GM23338 (cell line): ENCODE data around the gene AKR1D1. TPM values are rescaled to one million over a fixed set of nuclear protein-coding genes. Genes with fewer than 3 reads are reported as not detected.

Source experiments
- ATAC-seq: fragments of 200-7000 bp; cut with Tn5 transposase; 3 replicates; pipeline ENCODE4 v1.9.1; 2020
- DNase-seq: peaks from one replicate; pipeline ENCODE4 v3.0.0-alpha.2; 2015; ENCODE audit warnings: low spot score
- H2AFZ ChIP-seq: fragments of 200-600 bp; sonication (generic); 2 replicates; pipeline ENCODE4 v1.8.0; 2016; ENCODE audit warnings: antibody characterized with exemption, mild to moderate bottlenecking, moderate library complexity
- H3F3A ChIP-seq: fragments of 200-600 bp; sonication (generic); replicated peaks from 2 replicates; pipeline ENCODE4 v1.8.0; 2017; ENCODE audit warnings: antibody characterized with exemption, mixed run types, low read depth
- H3K27ac ChIP-seq: fragments of 200-600 bp; sonication (generic); 2 replicates; pipeline ENCODE4 v1.6.1; 2016; ENCODE audit warnings: low read depth
- H3K27me3 ChIP-seq: fragments of 200-600 bp; sonication (generic); 2 replicates; pipeline ENCODE4 v1.8.0; 2016; ENCODE audit warnings: mild to moderate bottlenecking, mixed run types, moderate library complexity; ENCODE audit not compliant: insufficient read depth
- H3K36me3 ChIP-seq: fragments of 200-600 bp; sonication (generic); 2 replicates; pipeline ENCODE4 v1.8.0; 2016; ENCODE audit warnings: mild to moderate bottlenecking; ENCODE audit not compliant: insufficient read depth
- H3K4me1 ChIP-seq: fragments of 200-600 bp; sonication (generic); 2 replicates; pipeline ENCODE4 v1.8.0; 2016; ENCODE audit warnings: mild to moderate bottlenecking, moderate library complexity; ENCODE audit not compliant: insufficient read depth
- H3K4me2 ChIP-seq: fragments of 200-600 bp; sonication (generic); 2 replicates; pipeline ENCODE4 v1.7.1; 2017; ENCODE audit warnings: mixed run types
- H3K4me3 ChIP-seq: fragments of 200-600 bp; sonication (generic); 2 replicates; pipeline ENCODE4 v1.6.1; 2016; ENCODE audit warnings: mixed run types
- H3K79me2 ChIP-seq: fragments of 200-600 bp; sonication (generic); replicated peaks from 2 replicates; pipeline ENCODE4 v1.8.0; 2017; ENCODE audit warnings: mild to moderate bottlenecking; ENCODE audit not compliant: insufficient read depth
- H3K9me2 ChIP-seq: fragments of 200-600 bp; sonication (generic); 2 replicates; pipeline ENCODE4 v1.8.0; 2017; ENCODE audit not compliant: insufficient read depth
- H4K20me1 ChIP-seq: fragments of 200-600 bp; sonication (generic); replicated peaks from 2 replicates; pipeline ENCODE4 v1.8.0; 2017; ENCODE audit warnings: mild to moderate bottlenecking; ENCODE audit not compliant: insufficient read depth
- H3K27ac Mint-ChIP-seq: 2 replicates; pipeline ENCODE4 v1.8.0; 2020; ENCODE audit warnings: inconsistent platforms, mild to moderate bottlenecking, moderate library complexity, mixed read lengths
- H3K27me3 Mint-ChIP-seq: 3 replicates; pipeline ENCODE4 v1.8.0; 2022; ENCODE audit warnings: low read depth, mild to moderate bottlenecking, moderate library complexity, mixed read lengths, inconsistent platforms; ENCODE audit not compliant: insufficient read depth, poor library complexity
- H3K36me3 Mint-ChIP-seq: 3 replicates; pipeline ENCODE4 v1.8.0; 2021; ENCODE audit warnings: low read depth, mild to moderate bottlenecking, inconsistent platforms, moderate library complexity, mixed read lengths
- H3K4me1 Mint-ChIP-seq: 3 replicates; pipeline ENCODE4 v1.8.0; 2020; ENCODE audit warnings: mild to moderate bottlenecking, inconsistent platforms, mixed read lengths
- H3K4me3 Mint-ChIP-seq: 3 replicates; pipeline ENCODE4 v1.8.0; 2021; ENCODE audit warnings: moderate library complexity, mild to moderate bottlenecking, inconsistent platforms, mixed read lengths
- H3K9me3 Mint-ChIP-seq: 3 replicates; pipeline ENCODE4 v1.8.0; 2020; ENCODE audit warnings: moderate library complexity, mild to moderate bottlenecking, inconsistent platforms, mixed read lengths
- CREB1 ChIP-seq: fragments of 250-450 bp; sonication (Bioruptor Pico); IDR thresholded peaks from 2 replicates; pipeline ENCODE4 v1.5.0; 2020; ENCODE audit warnings: low read depth, mild to moderate bottlenecking, moderate library complexity
- EZH2 ChIP-seq: fragments of 200-600 bp; sonication (generic); IDR thresholded peaks from one replicate; pipeline ENCODE4 v1.8.0; 2017; ENCODE audit warnings: antibody characterized with exemption, mild to moderate bottlenecking, low read depth; ENCODE audit not compliant: unreplicated experiment
- JUNB ChIP-seq: IDR thresholded peaks from one replicate; pipeline ENCODE4 v1.6.1; 2016; ENCODE audit warnings: antibody characterized with exemption; ENCODE audit not compliant: unreplicated experiment
- NANOG ChIP-seq: IDR thresholded peaks from 2 replicates; pipeline ENCODE4 v1.6.1; 2016; ENCODE audit warnings: antibody characterized with exemption, borderline replicate concordance
- POLR2AphosphoS5 ChIP-seq: IDR thresholded peaks from 2 replicates; pipeline ENCODE4 v1.6.1; 2016; ENCODE audit warnings: antibody characterized with exemption, low read depth
- STAT1 ChIP-seq: IDR thresholded peaks from one replicate; pipeline ENCODE4 v1.6.1; 2016; ENCODE audit warnings: antibody characterized with exemption; ENCODE audit not compliant: unreplicated experiment
- ZNF114 ChIP-seq: fragments of 250-450 bp; sonication (Bioruptor Pico); IDR thresholded peaks from 2 replicates; pipeline ENCODE4 v1.5.0; 2020; ENCODE audit warnings: mild to moderate bottlenecking, moderate library complexity
- ZNF331 ChIP-seq: fragments of 250-450 bp; sonication (Bioruptor Pico); IDR thresholded peaks from 2 replicates; pipeline ENCODE4 v1.5.0; 2020; ENCODE audit warnings: low read depth, mild to moderate bottlenecking, moderate library complexity
- polyA plus RNA-seq: library from polyadenylated mRNA; unstranded; fragments of >200 nt; fragmentation: Nextera tagmentation; extraction: Ambion mirVana; gene quantifications from 2 replicates; pipeline ENCODE4 v1.2.1, GENCODE V29; 2016
- total RNA-seq: library from RNA; depleted of rRNA; stranded (reverse); fragments of >200 nt; shearing (Covaris generic); gene quantifications from 2 replicates; pipeline ENCODE4 v1.2.3, GENCODE V29; 2014
- TF ChIP-seq, protein P1 (sequence below), 2 experiments: fragments of 200-600 bp in 1 of 2; sonication (generic) in 1 of 2; conservative IDR thresholded peaks; 2 replicates each; pipeline versions ENCODE4 v1.5.1 to v1.6.1; 2016 to 2017; ENCODE audit warnings: antibody characterized with exemption in 2 of 2, low read depth in 2 of 2, mild to moderate bottlenecking in 2 of 2, moderate library complexity in 1 of 2
- TF ChIP-seq, protein P2 (sequence below): fragments of 250-450 bp; sonication (Bioruptor Pico); IDR thresholded peaks from 2 replicates; pipeline ENCODE4 v1.5.0; 2020; ENCODE audit warnings: mild to moderate bottlenecking, moderate library complexity
- TF ChIP-seq, protein P3 (sequence below): IDR thresholded peaks from one replicate; pipeline ENCODE4 v1.6.1; 2018; ENCODE audit warnings: antibody characterized with exemption; ENCODE audit not compliant: unreplicated experiment
- TF ChIP-seq, protein P4 (sequence below): IDR thresholded peaks from 2 replicates; pipeline ENCODE4 v1.6.1; 2016; ENCODE audit warnings: antibody characterized with exemption

The AKR1D1 gene
- total and polyA plus RNA-seq, 2 experiments from 2014 or later, result 0.14 TPM; not detected in 1

DNA sequence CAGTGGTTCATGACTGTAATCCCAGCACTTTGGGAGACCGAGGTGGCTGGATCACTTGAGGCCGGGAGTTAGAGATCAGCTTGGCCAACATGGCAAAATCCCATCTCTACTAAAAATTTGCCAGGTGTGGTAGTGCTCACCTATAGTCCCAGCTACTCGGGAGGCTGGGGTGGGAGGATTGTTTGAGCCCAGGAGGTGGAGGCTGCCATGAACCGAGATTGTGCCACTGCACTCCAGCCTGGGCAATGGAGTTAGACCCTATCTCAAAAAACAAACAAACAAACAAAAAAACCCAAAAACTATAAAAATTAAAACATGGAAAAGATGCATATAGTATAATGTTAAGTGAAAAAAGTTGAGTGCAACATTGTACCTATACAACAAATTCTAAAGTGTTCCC is 81.4 kb downstream of the AKR1D1 start:
- Histone ChIP-seq H3K4me3 (no peak overlapping the region), H3K27me3 (no peaks in the 10 kb centered on the region), H3K27ac (no peak overlapping the region), H3K4me1 (0 out of 2 replicates have a peak, but pooled peaks cover 7% of the 10 kb centered on the region), H3K79me2 (no peaks in the 10 kb centered on the region), H3K4me2 (no peak overlapping the region), H2AFZ (no peak overlapping the region), H3K36me3 (no peaks in the 10 kb centered on the region), H3F3A (0 out of 2 replicates have a peak, but pooled peaks cover 5% of the 10 kb centered on the region), H3K9me2 (no peaks in the 10 kb centered on the region), H4K20me1 (no peaks in the 10 kb centered on the region)
- DNase-seq, result no peak
- ATAC-seq, result no peak
- H3K36me3 Mint-ChIP-seq, result no peaks in the 10 kb centered on the region; the same call in 2 of the 3 replicates
- H3K27ac Mint-ChIP-seq, result no peak overlapping the region
- no peaks in the 10 kb centered on the region for H3K4me1 Mint-ChIP-seq
- H3K9me3 Mint-ChIP-seq, result no peaks in the 10 kb centered on the region; the same call in 2 of the 3 replicates
- H3K27me3 Mint-ChIP-seq, result no peaks in the 10 kb centered on the region
- TF ChIP-seq, protein P1, sequence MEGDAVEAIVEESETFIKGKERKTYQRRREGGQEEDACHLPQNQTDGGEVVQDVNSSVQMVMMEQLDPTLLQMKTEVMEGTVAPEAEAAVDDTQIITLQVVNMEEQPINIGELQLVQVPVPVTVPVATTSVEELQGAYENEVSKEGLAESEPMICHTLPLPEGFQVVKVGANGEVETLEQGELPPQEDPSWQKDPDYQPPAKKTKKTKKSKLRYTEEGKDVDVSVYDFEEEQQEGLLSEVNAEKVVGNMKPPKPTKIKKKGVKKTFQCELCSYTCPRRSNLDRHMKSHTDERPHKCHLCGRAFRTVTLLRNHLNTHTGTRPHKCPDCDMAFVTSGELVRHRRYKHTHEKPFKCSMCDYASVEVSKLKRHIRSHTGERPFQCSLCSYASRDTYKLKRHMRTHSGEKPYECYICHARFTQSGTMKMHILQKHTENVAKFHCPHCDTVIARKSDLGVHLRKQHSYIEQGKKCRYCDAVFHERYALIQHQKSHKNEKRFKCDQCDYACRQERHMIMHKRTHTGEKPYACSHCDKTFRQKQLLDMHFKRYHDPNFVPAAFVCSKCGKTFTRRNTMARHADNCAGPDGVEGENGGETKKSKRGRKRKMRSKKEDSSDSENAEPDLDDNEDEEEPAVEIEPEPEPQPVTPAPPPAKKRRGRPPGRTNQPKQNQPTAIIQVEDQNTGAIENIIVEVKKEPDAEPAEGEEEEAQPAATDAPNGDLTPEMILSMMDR (conservative IDR thresholded peaks at IDR 0.05; ENCODE audit: low read depth in 2 of 2), result no peak
- no peak for TF ChIP-seq NANOG
- TF ChIP-seq, protein P2, sequence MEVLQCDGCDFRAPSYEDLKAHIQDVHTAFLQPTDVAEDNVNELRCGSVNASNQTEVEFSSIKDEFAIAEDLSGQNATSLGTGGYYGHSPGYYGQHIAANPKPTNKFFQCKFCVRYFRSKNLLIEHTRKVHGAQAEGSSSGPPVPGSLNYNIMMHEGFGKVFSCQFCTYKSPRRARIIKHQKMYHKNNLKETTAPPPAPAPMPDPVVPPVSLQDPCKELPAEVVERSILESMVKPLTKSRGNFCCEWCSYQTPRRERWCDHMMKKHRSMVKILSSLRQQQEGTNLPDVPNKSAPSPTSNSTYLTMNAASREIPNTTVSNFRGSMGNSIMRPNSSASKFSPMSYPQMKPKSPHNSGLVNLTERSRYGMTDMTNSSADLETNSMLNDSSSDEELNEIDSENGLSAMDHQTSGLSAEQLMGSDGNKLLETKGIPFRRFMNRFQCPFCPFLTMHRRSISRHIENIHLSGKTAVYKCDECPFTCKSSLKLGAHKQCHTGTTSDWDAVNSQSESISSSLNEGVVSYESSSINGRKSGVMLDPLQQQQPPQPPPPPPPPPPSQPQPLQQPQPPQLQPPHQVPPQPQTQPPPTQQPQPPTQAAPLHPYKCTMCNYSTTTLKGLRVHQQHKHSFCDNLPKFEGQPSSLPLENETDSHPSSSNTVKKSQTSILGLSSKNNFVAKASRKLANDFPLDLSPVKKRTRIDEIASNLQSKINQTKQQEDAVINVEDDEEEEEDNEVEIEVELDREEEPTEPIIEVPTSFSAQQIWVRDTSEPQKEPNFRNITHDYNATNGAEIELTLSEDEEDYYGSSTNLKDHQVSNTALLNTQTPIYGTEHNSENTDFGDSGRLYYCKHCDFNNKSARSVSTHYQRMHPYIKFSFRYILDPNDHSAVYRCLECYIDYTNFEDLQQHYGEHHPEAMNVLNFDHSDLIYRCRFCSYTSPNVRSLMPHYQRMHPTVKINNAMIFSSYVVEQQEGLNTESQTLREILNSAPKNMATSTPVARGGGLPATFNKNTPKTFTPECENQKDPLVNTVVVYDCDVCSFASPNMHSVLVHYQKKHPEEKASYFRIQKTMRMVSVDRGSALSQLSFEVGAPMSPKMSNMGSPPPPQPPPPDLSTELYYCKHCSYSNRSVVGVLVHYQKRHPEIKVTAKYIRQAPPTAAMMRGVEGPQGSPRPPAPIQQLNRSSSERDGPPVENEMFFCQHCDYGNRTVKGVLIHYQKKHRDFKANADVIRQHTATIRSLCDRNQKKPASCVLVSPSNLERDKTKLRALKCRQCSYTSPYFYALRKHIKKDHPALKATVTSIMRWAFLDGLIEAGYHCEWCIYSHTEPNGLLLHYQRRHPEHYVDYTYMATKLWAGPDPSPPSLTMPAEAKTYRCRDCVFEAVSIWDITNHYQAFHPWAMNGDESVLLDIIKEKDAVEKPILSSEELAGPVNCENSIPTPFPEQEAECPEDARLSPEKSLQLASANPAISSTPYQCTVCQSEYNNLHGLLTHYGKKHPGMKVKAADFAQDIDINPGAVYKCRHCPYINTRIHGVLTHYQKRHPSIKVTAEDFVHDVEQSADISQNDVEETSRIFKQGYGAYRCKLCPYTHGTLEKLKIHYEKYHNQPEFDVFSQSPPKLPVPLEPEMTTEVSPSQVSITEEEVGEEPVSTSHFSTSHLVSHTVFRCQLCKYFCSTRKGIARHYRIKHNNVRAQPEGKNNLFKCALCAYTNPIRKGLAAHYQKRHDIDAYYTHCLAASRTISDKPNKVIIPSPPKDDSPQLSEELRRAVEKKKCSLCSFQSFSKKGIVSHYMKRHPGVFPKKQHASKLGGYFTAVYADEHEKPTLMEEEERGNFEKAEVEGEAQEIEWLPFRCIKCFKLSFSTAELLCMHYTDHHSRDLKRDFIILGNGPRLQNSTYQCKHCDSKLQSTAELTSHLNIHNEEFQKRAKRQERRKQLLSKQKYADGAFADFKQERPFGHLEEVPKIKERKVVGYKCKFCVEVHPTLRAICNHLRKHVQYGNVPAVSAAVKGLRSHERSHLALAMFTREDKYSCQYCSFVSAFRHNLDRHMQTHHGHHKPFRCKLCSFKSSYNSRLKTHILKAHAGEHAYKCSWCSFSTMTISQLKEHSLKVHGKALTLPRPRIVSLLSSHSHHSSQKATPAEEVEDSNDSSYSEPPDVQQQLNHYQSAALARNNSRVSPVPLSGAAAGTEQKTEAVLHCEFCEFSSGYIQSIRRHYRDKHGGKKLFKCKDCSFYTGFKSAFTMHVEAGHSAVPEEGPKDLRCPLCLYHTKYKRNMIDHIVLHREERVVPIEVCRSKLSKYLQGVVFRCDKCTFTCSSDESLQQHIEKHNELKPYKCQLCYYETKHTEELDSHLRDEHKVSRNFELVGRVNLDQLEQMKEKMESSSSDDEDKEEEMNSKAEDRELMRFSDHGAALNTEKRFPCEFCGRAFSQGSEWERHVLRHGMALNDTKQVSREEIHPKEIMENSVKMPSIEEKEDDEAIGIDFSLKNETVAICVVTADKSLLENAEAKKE, result no peak
- TF ChIP-seq ZNF331 (CRISPR knock-in tag), result no peak
- TF ChIP-seq, protein P3, sequence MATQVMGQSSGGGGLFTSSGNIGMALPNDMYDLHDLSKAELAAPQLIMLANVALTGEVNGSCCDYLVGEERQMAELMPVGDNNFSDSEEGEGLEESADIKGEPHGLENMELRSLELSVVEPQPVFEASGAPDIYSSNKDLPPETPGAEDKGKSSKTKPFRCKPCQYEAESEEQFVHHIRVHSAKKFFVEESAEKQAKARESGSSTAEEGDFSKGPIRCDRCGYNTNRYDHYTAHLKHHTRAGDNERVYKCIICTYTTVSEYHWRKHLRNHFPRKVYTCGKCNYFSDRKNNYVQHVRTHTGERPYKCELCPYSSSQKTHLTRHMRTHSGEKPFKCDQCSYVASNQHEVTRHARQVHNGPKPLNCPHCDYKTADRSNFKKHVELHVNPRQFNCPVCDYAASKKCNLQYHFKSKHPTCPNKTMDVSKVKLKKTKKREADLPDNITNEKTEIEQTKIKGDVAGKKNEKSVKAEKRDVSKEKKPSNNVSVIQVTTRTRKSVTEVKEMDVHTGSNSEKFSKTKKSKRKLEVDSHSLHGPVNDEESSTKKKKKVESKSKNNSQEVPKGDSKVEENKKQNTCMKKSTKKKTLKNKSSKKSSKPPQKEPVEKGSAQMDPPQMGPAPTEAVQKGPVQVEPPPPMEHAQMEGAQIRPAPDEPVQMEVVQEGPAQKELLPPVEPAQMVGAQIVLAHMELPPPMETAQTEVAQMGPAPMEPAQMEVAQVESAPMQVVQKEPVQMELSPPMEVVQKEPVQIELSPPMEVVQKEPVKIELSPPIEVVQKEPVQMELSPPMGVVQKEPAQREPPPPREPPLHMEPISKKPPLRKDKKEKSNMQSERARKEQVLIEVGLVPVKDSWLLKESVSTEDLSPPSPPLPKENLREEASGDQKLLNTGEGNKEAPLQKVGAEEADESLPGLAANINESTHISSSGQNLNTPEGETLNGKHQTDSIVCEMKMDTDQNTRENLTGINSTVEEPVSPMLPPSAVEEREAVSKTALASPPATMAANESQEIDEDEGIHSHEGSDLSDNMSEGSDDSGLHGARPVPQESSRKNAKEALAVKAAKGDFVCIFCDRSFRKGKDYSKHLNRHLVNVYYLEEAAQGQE, result no peak
- no peak for TF ChIP-seq CREB1 (CRISPR knock-in tag)
- TF ChIP-seq, protein P4, sequence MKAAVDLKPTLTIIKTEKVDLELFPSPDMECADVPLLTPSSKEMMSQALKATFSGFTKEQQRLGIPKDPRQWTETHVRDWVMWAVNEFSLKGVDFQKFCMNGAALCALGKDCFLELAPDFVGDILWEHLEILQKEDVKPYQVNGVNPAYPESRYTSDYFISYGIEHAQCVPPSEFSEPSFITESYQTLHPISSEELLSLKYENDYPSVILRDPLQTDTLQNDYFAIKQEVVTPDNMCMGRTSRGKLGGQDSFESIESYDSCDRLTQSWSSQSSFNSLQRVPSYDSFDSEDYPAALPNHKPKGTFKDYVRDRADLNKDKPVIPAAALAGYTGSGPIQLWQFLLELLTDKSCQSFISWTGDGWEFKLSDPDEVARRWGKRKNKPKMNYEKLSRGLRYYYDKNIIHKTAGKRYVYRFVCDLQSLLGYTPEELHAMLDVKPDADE, result no peak
- no peak for TF ChIP-seq ZNF114 (CRISPR knock-in tag)
- no peak for TF ChIP-seq EZH2
- TF ChIP-seq JUNB, result no peak
- no peak for TF ChIP-seq STAT1
- TF ChIP-seq POLR2AphosphoS5, result no peak
- H3K4me3 Mint-ChIP-seq, result no peak overlapping the region
